Measurements from ENCODE around the gene PTPN14. TPM values are rescaled to one million over a fixed set of nuclear protein-coding genes. Genes with fewer than 3 reads are reported as not detected.

The PTPN14 gene
- total and polyA plus RNA-seq, 2 of the 4 experiments (the other 2 are of a cell fraction) = 21.5 to 31.7 TPM

GRCh38 chr1:214466403-214467077 is 84.9 kb downstream of the PTPN14 start:
- Histone ChIP-seq H3K14ac (replicated peaks; ENCODE audit: low read depth, low read length) (no peak overlapping the region), H3K36me3 (ENCODE audit: control insufficient read depth, insufficient read depth, low read length) (peaks cover 14% of the 10 kb centered on the region), H2BK15ac (ENCODE audit: low read depth, low read length) (no peak overlapping the region), H3K9me3 (ENCODE audit: control insufficient read depth, insufficient read depth, low read length) (no peaks in the 10 kb centered on the region), H3K18ac (ENCODE audit: low read depth, low read length) (no peak overlapping the region), H2AK5ac (ENCODE audit: low read depth, low read length) (no peak overlapping the region), H3K4me3 (ENCODE audit: insufficient read depth, low read depth, low read length) (no peak overlapping the region), H4K5ac (ENCODE audit: low read depth, low read length) (no peak overlapping the region), H3K56ac (ENCODE audit: extremely low read depth, insufficient read depth, low read length) (no peak overlapping the region), H4K8ac (ENCODE audit: low read depth in 2 of 2, low read length in 2 of 2) (no peak overlapping the region), H2BK20ac (ENCODE audit: low read depth, low read length) (no peak overlapping the region), H2AK9ac (replicated peaks; ENCODE audit: low read depth, low read length, poor library complexity) (no peak overlapping the region), H2BK120ac (ENCODE audit: low read depth, low read length) (no peak overlapping the region), H4K91ac (ENCODE audit: insufficient read depth, low read depth, low read length) (no peak overlapping the region), H3K4me2 (ENCODE audit: low read depth, low read length) (no peak overlapping the region), H2AFZ (replicated peaks; ENCODE audit: low read length, poor library complexity) (no peak overlapping the region), H2BK5ac (ENCODE audit: low read depth, low read length, poor library complexity, severe bottlenecking) (no peak overlapping the region), H3K4me1 (ENCODE audit: control insufficient read depth, insufficient read depth, low read length) (peaks cover 10% of the 10 kb centered on the region; the same call in 1 of the 2 replicates), H3K27me3 (ENCODE audit: control insufficient read depth, insufficient read depth, low read length) (no peaks in the 10 kb centered on the region), H3K9ac (ENCODE audit: low read depth, low read length) (no peak overlapping the region), H3K23ac (ENCODE audit: low read depth, low read length) (no peak overlapping the region; the same call in 1 of the 2 replicates), H3K79me1 (ENCODE audit: low read depth in 1 of 2, low read length in 2 of 2) (peaks cover 31 to 64% of the 10 kb centered on the region in 2 experiments), H3K27ac (ENCODE audit: insufficient read depth, low read length) (no peak overlapping the region), H3K4ac (ENCODE audit: low read depth, low read length) (no peak overlapping the region), H3K9me1 (ENCODE audit: insufficient read depth, low read length) (peaks cover 22% of the 10 kb centered on the region; the same call in 1 of the 2 replicates), H4K20me1 (ENCODE audit: insufficient read depth, low read length) (peaks cover 43% of the 10 kb centered on the region)
- ATAC-seq (ENCODE audit: low read depth) (peak; percentile 74), DNase-seq (no peak)
- dilution Hi-C loops (cut with HindIII; ENCODE audit: low sequenced_read_pairs, unreplicated experiment) (no loop called here), intact Hi-C loops (cut with micrococcal nuclease) (no loop called here), in situ Hi-C loops (cut with MboI; ENCODE audit: low sequenced_read_pairs) (no loop called here)
- BruUV-seq (replicated peaks) = no TSS peak
- ChIA-PET CTCF (interaction anchor here (0.6 to 1.1 kb wide), 2 partner anchors 12 to 135 kb away, joined by 3 to 4 read pairs; no protein-coding TSS in a partner anchor), POLR2A (ENCODE audit: unreplicated experiment) (interaction anchor here (0.6 kb wide), 1 partner anchor 85 kb away, joined by 3 read pairs; the partner anchor contains the start of gene PTPN14)
- no CpG with 5 or more reads among the region's 3 CpGs for WGBS, 2 experiments (ENCODE audit: extremely low coverage in 2 of 2, insufficient read length in 1 of 2)
- TF ChIP-seq CTCF (conservative IDR thresholded peaks at IDR 0.05; ENCODE audit: low read depth, low read length) (no peak), CEBPB (IDR thresholded peaks at IDR 0.05; ENCODE audit: low read depth, low read length) (no peak), RFX5 (IDR thresholded peaks at IDR 0.05; ENCODE audit: low read depth, low read length) (no peak), RAD21 (IDR thresholded peaks at IDR 0.05; ENCODE audit: low read length) (no peak), NFE2L2 (IDR thresholded peaks at IDR 0.05; ENCODE audit: low read depth, low read length) (no peak), MAFK (IDR thresholded peaks at IDR 0.05; ENCODE audit: low read depth, low read length) (no peak), CHD1 (IDR thresholded peaks at IDR 0.05; ENCODE audit: low read depth, low read length) (no peak), SMC3 (IDR thresholded peaks at IDR 0.05; ENCODE audit: low read depth, low read length) (no peak), BHLHE40 (IDR thresholded peaks at IDR 0.05; ENCODE audit: low read depth, low read length) (no peak)

All from IMR-90 (cell line).